ENCODE results near the gene PHIP. TPM values are rescaled to one million over a fixed set of nuclear protein-coding genes. Genes with fewer than 3 reads are reported as not detected.
A peak's percentile ranks its signal among the peaks of the same experiment; 100 is the strongest.

The PHIP gene
- polyA plus RNA-seq, 3 donors = 3.2 to 10.8 (median 5.1) TPM

GRCh38 chr6:78911218-78911940 lies 166.7 kb downstream of the PHIP start:
- intact Hi-C loops (cut with micrococcal nuclease) = no loop called here
- Histone ChIP-seq H3K9me3 (replicated peaks in 1 of 2; ENCODE audit: control insufficient read depth in 1 of 2, insufficient read depth in 1 of 2, low read length in 2 of 2) (no peaks in the 10 kb centered on the region), H3K4me2 (replicated peaks; ENCODE audit: extremely low read depth, low read length, poor library complexity, severe bottlenecking) (peak overlapping the region; percentile 99), H3K79me2 (ENCODE audit: insufficient read depth, low read length) (no peaks in the 10 kb centered on the region), H3K27ac (ENCODE audit: low read depth in 1 of 2, low read length in 2 of 2) (no peak overlapping the region), H3K4me3 (replicated peaks in 1 of 3; ENCODE audit: low read depth in 2 of 3, low read length in 3 of 3) (peak overlapping the region in 1 of 3 experiments; percentile 82), H2AFZ (ENCODE audit: insufficient read depth, low read depth, low read length, poor library complexity, severe bottlenecking) (peak overlapping the region; percentile 88), H3K9ac (ENCODE audit: insufficient read depth, low read length, poor library complexity, severe bottlenecking) (peak overlapping the region; percentile 65), H4K20me1 (ENCODE audit: insufficient read depth, low read length) (no peaks in the 10 kb centered on the region), H3K36me3 (replicated peaks in 1 of 2; ENCODE audit: control insufficient read depth in 1 of 2, insufficient read depth in 2 of 2, low read length in 2 of 2) (no peaks in the 10 kb centered on the region), H3K4me1 (ENCODE audit: control insufficient read depth in 1 of 2, insufficient read depth in 2 of 2, low read length in 2 of 2) (peaks cover 27 to 28% of the 10 kb centered on the region in 2 donors), H3K27me3 (ENCODE audit: control insufficient read depth in 2 of 2, insufficient read depth in 2 of 2, low read length in 2 of 2) (peaks cover 12 to 16% of the 10 kb centered on the region in 2 donors)
- Mint-ChIP-seq H3K36me3 (peaks cover 0 to 8% of the 10 kb centered on the region in 2 donors), H3K27me3 (ENCODE audit: low read depth in 3 of 3) (peaks cover 19 to 23% (median 22%) of the 10 kb centered on the region in 3 donors), H3K4me1 (peaks cover 26% of the 10 kb centered on the region), H3K27ac (peak overlapping the region in 1 of 7 donors; percentile 1), H3K9me3 (peaks cover 0 to 3% (median 0%) of the 10 kb centered on the region in 7 donors), H3K4me3 (peak overlapping the region; percentile 82 to 94)
- TF ChIP-seq CTCF (IDR thresholded peaks at IDR 0.05) = no peak
- 84% methylated on average over 8 of the region's 9 CpGs for WGBS (ENCODE audit: insufficient coverage)
- no peak for DNase-seq

GRCh38 chr6:78910591-78911171 lies 167.4 kb downstream of the PHIP start:
- H3K4me2 ChIP-seq (replicated peaks; ENCODE audit: extremely low read depth, low read length, poor library complexity, severe bottlenecking) = peak overlapping the region; percentile 99
- peaks cover 0 to 8% of the 10 kb centered on the region in 2 donors for H3K36me3 Mint-ChIP-seq
- H3K27ac ChIP-seq (ENCODE audit: low read depth in 1 of 2, low read length in 2 of 2) = no peak overlapping the region
- H3K9me3 Mint-ChIP-seq = peaks cover 0 to 3% (median 0%) of the 10 kb centered on the region in 7 donors
- peak overlapping the region; percentile 82 to 94 for H3K4me3 Mint-ChIP-seq
- intact Hi-C loops (cut with micrococcal nuclease) = no loop called here
- TF ChIP-seq CTCF (IDR thresholded peaks at IDR 0.05) = no peak
- no peaks in the 10 kb centered on the region for H3K9me3 ChIP-seq (replicated peaks in 1 of 2; ENCODE audit: control insufficient read depth in 1 of 2, insufficient read depth in 1 of 2, low read length in 2 of 2)
- no peaks in the 10 kb centered on the region for H3K36me3 ChIP-seq (replicated peaks in 1 of 2; ENCODE audit: control insufficient read depth in 1 of 2, insufficient read depth in 2 of 2, low read length in 2 of 2)
- peaks cover 26% of the 10 kb centered on the region for H3K4me1 Mint-ChIP-seq
- H3K4me3 ChIP-seq (replicated peaks in 1 of 3; ENCODE audit: low read depth in 2 of 3, low read length in 3 of 3) = peak overlapping the region; percentile 27 to 82 (median 68)
- peak overlapping the region; percentile 65 for H3K9ac ChIP-seq (ENCODE audit: insufficient read depth, low read length, poor library complexity, severe bottlenecking)
- peaks cover 12 to 16% of the 10 kb centered on the region in 2 donors for H3K27me3 ChIP-seq (ENCODE audit: control insufficient read depth in 2 of 2, insufficient read depth in 2 of 2, low read length in 2 of 2)
- H3K4me1 ChIP-seq (ENCODE audit: control insufficient read depth in 1 of 2, insufficient read depth in 2 of 2, low read length in 2 of 2) = peaks cover 27 to 28% of the 10 kb centered on the region in 2 donors
- peak in 1 of 3 donors; percentile 3 for DNase-seq
- peak overlapping the region; percentile 88 for H2AFZ ChIP-seq (ENCODE audit: insufficient read depth, low read depth, low read length, poor library complexity, severe bottlenecking)
- H3K79me2 ChIP-seq (ENCODE audit: insufficient read depth, low read length) = no peaks in the 10 kb centered on the region
- peaks cover 19 to 24% (median 23%) of the 10 kb centered on the region in 3 donors for H3K27me3 Mint-ChIP-seq (ENCODE audit: low read depth in 3 of 3)
- H4K20me1 ChIP-seq (ENCODE audit: insufficient read depth, low read length) = no peaks in the 10 kb centered on the region
- 2% methylated on average over 47 of the region's 49 CpGs for WGBS (ENCODE audit: insufficient coverage)
- peak overlapping the region in 2 of 7 donors; percentile 1 to 30 for H3K27ac Mint-ChIP-seq

Data from CD14-positive monocyte (primary cell).